ENCODE results near the gene POU2AF1. TPM values are rescaled to one million over a fixed set of nuclear protein-coding genes. Genes with fewer than 3 reads are reported as not detected.

Gene POU2AF1
- total RNA-seq, 1 experiment from 2014 or later, result 0.22 TPM

DNA sequence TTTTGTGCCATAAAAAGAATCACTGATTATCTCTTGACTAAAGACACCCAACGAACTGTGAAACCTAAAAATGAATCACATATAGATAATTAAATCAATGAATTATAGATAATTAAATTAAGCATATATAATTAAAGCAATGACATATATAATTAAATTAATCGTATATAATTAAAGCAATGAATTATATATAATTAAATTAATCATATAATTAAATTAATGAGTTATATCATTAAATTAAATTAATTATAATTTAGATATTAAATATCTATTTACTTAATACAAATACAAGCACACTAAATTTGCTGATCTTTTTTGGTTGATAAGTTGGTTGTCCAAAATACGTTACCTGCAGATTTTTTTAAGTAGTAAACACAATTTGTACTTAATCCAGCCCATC lies 30.9 kb downstream of the POU2AF1 start:
- CTCF ChIA-PET, result no interaction called here

DNA sequence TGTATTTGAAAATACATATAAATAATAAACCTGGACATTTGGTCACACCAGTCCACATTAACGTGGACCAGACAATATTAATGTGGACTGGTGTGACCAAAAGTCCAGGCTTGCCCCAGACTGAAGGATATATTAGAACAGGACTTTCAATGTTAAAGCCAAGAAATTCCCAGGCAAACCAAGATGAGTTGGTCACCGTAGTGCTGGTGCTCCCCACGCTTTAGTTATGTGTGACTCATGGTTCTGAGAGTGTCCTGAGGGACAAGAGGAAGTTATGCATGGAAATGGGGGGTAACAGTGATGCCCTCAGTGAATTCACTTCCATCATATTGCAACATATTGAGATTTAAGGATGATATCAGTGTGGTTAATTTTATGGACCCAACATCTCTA lies 31.4 kb downstream of the POU2AF1 start:
- 0 out of 2 replicates have a peak, but pooled peaks cover 2% of the 10 kb centered on the region for H3K4me1 Mint-ChIP-seq
- TF ChIP-seq NR2C2 (CRISPR knock-in tag; IDR thresholded peaks at IDR 0.05) (no peak), MXD4 (CRISPR knock-in tag; IDR thresholded peaks at IDR 0.05; ENCODE audit: borderline replicate concordance) (no peak), ZBTB21 (CRISPR knock-in tag; IDR thresholded peaks at IDR 0.05; ENCODE audit: borderline replicate concordance) (no peak), TEAD1 (CRISPR knock-in tag; IDR thresholded peaks at IDR 0.05) (no peak), CREB1 (CRISPR knock-in tag; IDR thresholded peaks at IDR 0.05) (no peak), ZNF219 (CRISPR knock-in tag; IDR thresholded peaks at IDR 0.05; ENCODE audit: borderline replicate concordance) (no peak), FOXJ3 (CRISPR knock-in tag; IDR thresholded peaks at IDR 0.05; ENCODE audit: borderline replicate concordance) (no peak), NFATC4 (CRISPR knock-in tag; IDR thresholded peaks at IDR 0.05) (no peak), ZNF263 (CRISPR knock-in tag; IDR thresholded peaks at IDR 0.05; ENCODE audit: low read depth) (no peak), ZNF396 (CRISPR knock-in tag; IDR thresholded peaks at IDR 0.05; ENCODE audit: borderline replicate concordance) (no peak), ELF4 (CRISPR knock-in tag; IDR thresholded peaks at IDR 0.05; ENCODE audit: low read depth) (no peak), SMAD4 (CRISPR knock-in tag; IDR thresholded peaks at IDR 0.05) (no peak)
- TF ChIP-seq, protein P1, sequence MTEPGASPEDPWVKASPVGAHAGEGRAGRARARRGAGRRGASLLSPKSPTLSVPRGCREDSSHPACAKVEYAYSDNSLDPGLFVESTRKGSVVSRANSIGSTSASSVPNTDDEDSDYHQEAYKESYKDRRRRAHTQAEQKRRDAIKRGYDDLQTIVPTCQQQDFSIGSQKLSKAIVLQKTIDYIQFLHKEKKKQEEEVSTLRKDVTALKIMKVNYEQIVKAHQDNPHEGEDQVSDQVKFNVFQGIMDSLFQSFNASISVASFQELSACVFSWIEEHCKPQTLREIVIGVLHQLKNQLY (CRISPR knock-in tag; IDR thresholded peaks at IDR 0.05), result no peak
- TF ChIP-seq, protein P2, sequence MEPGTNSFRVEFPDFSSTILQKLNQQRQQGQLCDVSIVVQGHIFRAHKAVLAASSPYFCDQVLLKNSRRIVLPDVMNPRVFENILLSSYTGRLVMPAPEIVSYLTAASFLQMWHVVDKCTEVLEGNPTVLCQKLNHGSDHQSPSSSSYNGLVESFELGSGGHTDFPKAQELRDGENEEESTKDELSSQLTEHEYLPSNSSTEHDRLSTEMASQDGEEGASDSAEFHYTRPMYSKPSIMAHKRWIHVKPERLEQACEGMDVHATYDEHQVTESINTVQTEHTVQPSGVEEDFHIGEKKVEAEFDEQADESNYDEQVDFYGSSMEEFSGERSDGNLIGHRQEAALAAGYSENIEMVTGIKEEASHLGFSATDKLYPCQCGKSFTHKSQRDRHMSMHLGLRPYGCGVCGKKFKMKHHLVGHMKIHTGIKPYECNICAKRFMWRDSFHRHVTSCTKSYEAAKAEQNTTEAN (CRISPR knock-in tag; IDR thresholded peaks at IDR 0.05), result no peak
- TF ChIP-seq, protein P3, sequence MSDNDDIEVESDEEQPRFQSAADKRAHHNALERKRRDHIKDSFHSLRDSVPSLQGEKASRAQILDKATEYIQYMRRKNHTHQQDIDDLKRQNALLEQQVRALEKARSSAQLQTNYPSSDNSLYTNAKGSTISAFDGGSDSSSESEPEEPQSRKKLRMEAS (CRISPR knock-in tag; IDR thresholded peaks at IDR 0.05), result no peak
- POLR2A ChIA-PET, result no interaction called here

More for the DNA sequence above, 30.9 kb downstream of the POU2AF1 start:
- Mint-ChIP-seq H3K27ac (no peak overlapping the region), H3K27me3 (ENCODE audit: low read depth) (no peaks in the 10 kb centered on the region), H3K4me3 (no peak overlapping the region), H3K36me3 (no peaks in the 10 kb centered on the region), H3K4me1 (0 out of 2 replicates have a peak, but pooled peaks cover 2% of the 10 kb centered on the region), H3K9me3 (no peaks in the 10 kb centered on the region)
- TF ChIP-seq HMGA2 (CRISPR knock-in tag; IDR thresholded peaks at IDR 0.05) (peak; percentile 98), ZNF263 (CRISPR knock-in tag; IDR thresholded peaks at IDR 0.05; ENCODE audit: low read depth) (no peak)
- POLR2A ChIA-PET, result no interaction called here
- DNase-seq (ENCODE audit: low spot score), result no peak
- no peak for ATAC-seq

DNA sequence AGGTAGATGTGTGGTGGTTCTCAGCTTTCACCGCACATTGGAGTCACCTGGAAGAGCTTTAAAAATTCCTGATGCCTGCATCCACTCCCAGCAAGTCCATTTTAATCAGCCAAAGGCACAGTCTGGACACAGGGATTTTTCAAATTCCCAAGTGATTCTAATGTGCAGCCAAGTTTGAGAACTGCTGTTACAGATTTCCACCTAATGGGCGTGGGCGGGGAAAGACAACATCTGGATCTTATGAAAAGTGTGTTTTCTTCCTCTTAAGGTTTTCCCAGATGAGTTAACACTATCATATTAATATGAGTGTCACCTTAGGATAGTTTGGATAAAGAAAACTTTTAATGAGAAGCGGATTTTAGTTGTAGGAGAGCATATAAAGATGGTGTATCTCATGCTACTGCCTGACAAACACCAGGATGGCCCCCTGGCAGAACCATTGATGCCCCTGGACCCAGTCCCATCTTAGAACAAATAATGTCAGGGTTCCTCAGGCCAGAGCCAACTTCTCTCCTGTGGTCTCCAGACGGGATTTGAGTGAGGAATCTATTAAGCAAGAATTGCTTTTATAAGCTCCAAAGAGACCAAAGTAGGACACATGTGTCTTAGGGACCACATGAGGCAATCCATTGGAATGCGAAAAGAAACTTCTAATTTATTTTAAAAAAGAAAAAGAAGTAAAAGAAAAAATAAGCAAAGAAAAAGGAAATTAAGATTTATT lies 31.9 kb downstream of the POU2AF1 start:
- Mint-ChIP-seq H3K9me3 (no peaks in the 10 kb centered on the region), H3K4me1 (0 out of 2 replicates have a peak, but pooled peaks cover 2% of the 10 kb centered on the region), H3K27ac (no peak overlapping the region), H3K4me3 (no peak overlapping the region), H3K36me3 (no peaks in the 10 kb centered on the region), H3K27me3 (ENCODE audit: low read depth) (no peaks in the 10 kb centered on the region)
- DNase-seq (ENCODE audit: low spot score) (no peak), ATAC-seq (no peak)
- ChIA-PET POLR2A (no interaction called here), CTCF (no interaction called here)
- no peak for TF ChIP-seq CREB1 (CRISPR knock-in tag; IDR thresholded peaks at IDR 0.05)
- TF ChIP-seq, protein P1 (CRISPR knock-in tag; IDR thresholded peaks at IDR 0.05), result no peak
- TF ChIP-seq, protein P2 (CRISPR knock-in tag; IDR thresholded peaks at IDR 0.05), result no peak
- no peak for TF ChIP-seq ELF4 (CRISPR knock-in tag; IDR thresholded peaks at IDR 0.05; ENCODE audit: low read depth)
- no peak for TF ChIP-seq GTF2I (CRISPR knock-in tag; conservative IDR thresholded peaks at IDR 0.05)
- no peak for TF ChIP-seq NFATC4 (CRISPR knock-in tag; IDR thresholded peaks at IDR 0.05)
- TF ChIP-seq, protein P4, sequence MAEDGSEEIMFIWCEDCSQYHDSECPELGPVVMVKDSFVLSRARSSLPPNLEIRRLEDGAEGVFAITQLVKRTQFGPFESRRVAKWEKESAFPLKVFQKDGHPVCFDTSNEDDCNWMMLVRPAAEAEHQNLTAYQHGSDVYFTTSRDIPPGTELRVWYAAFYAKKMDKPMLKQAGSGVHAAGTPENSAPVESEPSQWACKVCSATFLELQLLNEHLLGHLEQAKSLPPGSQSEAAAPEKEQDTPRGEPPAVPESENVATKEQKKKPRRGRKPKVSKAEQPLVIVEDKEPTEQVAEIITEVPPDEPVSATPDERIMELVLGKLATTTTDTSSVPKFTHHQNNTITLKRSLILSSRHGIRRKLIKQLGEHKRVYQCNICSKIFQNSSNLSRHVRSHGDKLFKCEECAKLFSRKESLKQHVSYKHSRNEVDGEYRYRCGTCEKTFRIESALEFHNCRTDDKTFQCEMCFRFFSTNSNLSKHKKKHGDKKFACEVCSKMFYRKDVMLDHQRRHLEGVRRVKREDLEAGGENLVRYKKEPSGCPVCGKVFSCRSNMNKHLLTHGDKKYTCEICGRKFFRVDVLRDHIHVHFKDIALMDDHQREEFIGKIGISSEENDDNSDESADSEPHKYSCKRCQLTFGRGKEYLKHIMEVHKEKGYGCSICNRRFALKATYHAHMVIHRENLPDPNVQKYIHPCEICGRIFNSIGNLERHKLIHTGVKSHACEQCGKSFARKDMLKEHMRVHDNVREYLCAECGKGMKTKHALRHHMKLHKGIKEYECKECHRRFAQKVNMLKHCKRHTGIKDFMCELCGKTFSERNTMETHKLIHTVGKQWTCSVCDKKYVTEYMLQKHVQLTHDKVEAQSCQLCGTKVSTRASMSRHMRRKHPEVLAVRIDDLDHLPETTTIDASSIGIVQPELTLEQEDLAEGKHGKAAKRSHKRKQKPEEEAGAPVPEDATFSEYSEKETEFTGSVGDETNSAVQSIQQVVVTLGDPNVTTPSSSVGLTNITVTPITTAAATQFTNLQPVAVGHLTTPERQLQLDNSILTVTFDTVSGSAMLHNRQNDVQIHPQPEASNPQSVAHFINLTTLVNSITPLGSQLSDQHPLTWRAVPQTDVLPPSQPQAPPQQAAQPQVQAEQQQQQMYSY (CRISPR knock-in tag; IDR thresholded peaks at IDR 0.05), result no peak
- TF ChIP-seq, protein P5, sequence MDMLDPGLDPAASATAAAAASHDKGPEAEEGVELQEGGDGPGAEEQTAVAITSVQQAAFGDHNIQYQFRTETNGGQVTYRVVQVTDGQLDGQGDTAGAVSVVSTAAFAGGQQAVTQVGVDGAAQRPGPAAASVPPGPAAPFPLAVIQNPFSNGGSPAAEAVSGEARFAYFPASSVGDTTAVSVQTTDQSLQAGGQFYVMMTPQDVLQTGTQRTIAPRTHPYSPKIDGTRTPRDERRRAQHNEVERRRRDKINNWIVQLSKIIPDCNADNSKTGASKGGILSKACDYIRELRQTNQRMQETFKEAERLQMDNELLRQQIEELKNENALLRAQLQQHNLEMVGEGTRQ (CRISPR knock-in tag; IDR thresholded peaks at IDR 0.05), result no peak
- TF ChIP-seq ZNF671 (CRISPR knock-in tag; IDR thresholded peaks at IDR 0.05), result no peak
- no peak for TF ChIP-seq ZNF138 (CRISPR knock-in tag; conservative IDR thresholded peaks at IDR 0.05)
- no peak for TF ChIP-seq ZNF219 (CRISPR knock-in tag; IDR thresholded peaks at IDR 0.05; ENCODE audit: borderline replicate concordance)

More for the DNA sequence above, 31.4 kb downstream of the POU2AF1 start:
- DNase-seq (ENCODE audit: low spot score) (no peak), ATAC-seq (no peak)
- Mint-ChIP-seq H3K27ac (no peak overlapping the region), H3K36me3 (no peaks in the 10 kb centered on the region), H3K9me3 (no peaks in the 10 kb centered on the region), H3K27me3 (ENCODE audit: low read depth) (no peaks in the 10 kb centered on the region), H3K4me3 (no peak overlapping the region)
- CTCF ChIA-PET, result no interaction called here
